Epithelial cell of proximal tubule (primary cell): ENCODE data around the gene RIPK4. TPM values are rescaled to one million over a fixed set of nuclear protein-coding genes. Genes with fewer than 3 reads are reported as not detected.

Experiments
- DNase-seq: peaks from one replicate; pipeline ENCODE4 v3.0.0-alpha.2; 2011; ENCODE audit warnings: low read depth
- H3K4me3 ChIP-seq: 2 replicates; pipeline ENCODE4 v1.5.1; 2011; ENCODE audit warnings: low read depth, mild to moderate bottlenecking, low read length
- total RNA-seq: library from RNA; depleted of rRNA; stranded (reverse); fragments of >200 nt; gene quantifications from 2 replicates; pipeline ENCODE4 v1.2.3, GENCODE V29; 2015
- TF ChIP-seq, protein P1 (sequence below): conservative IDR thresholded peaks from 2 replicates; pipeline ENCODE4 v1.5.1; 2012; ENCODE audit warnings: low read depth, mild to moderate bottlenecking, low read length

RIPK4 gene
- total RNA-seq, 1 donor from 2014 or later: 20.2 TPM

DNA sequence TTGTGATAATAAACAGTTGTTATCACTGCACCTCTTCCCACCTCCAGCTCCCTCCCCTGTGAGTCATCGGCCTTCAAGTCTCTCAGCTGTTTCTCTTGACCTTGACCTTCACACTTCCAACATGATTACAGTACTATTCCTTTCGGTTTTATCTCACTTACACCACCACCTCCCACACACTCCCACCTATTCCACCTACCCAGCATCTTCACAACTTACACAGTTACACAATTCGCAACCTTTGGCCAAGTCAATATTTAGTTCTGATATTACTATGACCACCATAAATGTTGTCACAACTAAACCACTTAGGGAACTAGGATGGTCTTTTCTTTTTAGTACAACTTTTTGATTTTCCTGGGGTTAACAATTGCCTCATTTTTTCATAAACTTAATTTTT, 60.2 kb downstream of the RIPK4 start:
- DNase-seq: no peak
- TF ChIP-seq, protein P1, sequence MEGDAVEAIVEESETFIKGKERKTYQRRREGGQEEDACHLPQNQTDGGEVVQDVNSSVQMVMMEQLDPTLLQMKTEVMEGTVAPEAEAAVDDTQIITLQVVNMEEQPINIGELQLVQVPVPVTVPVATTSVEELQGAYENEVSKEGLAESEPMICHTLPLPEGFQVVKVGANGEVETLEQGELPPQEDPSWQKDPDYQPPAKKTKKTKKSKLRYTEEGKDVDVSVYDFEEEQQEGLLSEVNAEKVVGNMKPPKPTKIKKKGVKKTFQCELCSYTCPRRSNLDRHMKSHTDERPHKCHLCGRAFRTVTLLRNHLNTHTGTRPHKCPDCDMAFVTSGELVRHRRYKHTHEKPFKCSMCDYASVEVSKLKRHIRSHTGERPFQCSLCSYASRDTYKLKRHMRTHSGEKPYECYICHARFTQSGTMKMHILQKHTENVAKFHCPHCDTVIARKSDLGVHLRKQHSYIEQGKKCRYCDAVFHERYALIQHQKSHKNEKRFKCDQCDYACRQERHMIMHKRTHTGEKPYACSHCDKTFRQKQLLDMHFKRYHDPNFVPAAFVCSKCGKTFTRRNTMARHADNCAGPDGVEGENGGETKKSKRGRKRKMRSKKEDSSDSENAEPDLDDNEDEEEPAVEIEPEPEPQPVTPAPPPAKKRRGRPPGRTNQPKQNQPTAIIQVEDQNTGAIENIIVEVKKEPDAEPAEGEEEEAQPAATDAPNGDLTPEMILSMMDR: no peak
- no peak overlapping the region for H3K4me3 ChIP-seq

DNA sequence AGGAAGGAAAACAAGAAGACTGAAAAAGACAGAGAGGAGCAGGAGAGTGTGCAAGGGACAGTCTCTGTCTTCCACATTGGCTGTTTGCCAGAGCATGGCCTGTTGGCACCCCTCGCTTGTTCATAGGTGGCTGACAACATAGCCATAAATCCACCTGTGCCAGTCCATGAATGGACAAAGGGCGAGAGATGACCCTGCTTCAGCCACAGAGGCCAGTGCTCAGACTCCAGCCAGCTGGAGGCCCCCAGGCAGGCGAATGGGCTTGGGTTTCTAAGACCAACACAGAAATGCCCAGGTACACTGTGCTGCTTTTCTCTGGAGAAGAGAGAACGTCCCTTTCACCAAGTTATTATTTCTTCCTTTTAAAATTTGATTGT, 60.6 kb downstream of the RIPK4 start:
- H3K4me3 ChIP-seq: no peak overlapping the region
- TF ChIP-seq, protein P1: no peak
- no peak for DNase-seq

DNA sequence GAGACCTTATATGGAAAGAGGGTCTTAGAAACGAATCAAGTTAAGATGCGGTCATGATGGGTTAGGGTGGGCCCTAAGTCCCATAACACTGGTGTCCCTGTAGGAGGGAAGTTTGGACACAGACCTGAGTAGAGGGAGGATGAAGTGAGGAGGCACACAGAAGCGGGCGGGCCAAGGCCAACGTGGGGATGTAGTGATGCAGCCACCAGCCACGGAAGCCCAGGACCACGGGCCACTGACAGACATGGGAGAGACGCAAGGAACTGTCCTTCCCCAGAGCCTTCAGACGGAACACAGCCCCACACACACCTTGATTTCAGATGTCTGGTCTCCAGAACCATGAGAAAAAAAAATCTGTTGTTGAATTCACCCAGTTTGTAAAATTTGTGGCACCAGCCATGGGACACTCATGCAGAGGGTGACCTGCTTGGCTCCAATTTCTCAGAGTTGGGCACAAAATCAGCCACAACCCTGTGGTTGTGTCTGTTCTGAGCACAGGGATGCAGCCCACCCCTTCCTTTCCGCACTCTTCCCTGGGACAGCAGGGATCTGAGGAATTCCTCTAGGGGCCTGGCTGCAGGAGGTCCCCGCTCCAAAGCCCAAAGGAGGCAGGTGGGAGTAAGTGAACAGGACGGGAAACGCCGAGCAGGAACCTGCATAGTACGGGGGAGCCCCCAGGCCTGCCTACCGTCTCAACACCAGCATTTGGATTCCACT, 61.1 kb downstream of the RIPK4 start:
- no peak for DNase-seq
- no peak overlapping the region for H3K4me3 ChIP-seq
- TF ChIP-seq, protein P1: no peak

DNA sequence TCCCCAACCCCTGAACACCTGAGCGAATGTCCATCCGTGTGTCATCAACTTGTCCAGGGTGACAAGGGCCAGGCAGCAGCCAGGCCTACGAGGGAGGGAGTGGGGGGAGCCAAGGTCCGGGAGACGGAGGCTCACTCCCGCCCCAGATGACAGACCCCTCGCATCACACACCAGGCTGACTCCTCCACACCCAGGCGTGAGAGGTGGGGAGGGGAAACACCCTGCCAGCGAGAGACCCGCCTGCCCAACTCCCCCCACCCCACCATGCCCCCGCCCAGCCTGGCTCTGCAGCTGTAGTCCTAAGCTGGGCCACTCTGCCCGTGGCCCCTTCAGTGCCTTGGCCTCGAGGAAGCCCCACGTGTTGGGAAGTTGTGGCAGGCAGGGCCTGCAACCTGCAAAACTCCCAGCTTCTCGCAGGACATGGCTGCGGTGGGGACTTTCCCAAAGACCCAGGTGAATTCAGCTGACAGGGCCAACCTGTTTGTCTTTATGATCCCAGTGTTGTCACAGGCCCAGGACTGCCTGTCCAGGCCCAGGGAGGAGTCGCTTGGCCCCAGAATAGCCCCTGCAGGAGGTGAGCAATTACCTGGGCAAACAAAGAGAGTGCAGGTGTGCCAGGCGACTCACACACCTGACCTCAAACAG, 62.9 kb downstream of the RIPK4 start:
- TF ChIP-seq, protein P1: no peak
- DNase-seq: no peak

DNA sequence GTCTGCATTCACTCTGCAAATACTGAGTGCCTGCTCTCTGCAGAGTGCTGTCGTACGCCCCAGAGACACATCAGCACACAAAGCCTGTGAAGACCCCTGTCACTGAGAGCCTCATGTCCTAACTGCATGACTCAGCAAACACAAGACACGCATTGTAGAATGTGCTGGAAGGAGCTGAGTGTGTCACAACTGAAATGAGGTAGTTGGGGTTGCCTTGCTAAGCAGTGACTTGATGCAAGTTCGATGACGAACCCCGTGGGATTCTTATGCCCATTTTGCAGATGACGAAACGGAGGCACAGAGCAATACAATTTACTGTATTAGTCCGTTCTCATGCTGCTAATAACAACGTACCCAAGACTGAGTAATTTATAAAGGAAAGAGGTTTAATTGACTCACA, 65.1 kb downstream of the RIPK4 start:
- DNase-seq: no peak
- TF ChIP-seq, protein P1: no peak

More for the DNA sequence above, 62.9 kb downstream of the RIPK4 start:
- H3K4me3 ChIP-seq: no peak overlapping the region

DNA sequence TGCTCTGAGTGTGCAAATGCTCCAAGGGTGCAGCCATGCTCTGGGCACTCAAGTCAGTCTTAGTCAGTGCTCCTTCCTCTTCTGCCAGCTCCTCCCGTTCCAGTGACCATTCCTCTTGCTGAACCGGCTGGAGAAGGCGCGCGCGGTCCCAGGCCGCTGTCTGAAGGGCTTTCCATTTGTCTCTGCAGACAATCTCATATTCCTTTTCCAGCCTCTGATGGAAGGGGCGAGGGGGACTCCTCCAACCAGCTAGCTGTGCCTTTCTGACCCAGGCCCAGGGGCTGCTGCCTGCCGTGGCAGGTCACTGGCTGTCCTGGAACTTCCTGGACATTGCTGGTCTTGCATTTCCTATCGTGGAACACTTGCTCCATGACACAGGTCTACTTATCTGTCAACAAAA, 67.5 kb downstream of the RIPK4 start:
- TF ChIP-seq, protein P1: no peak
- H3K4me3 ChIP-seq: no peak overlapping the region
- DNase-seq: no peak

More for the DNA sequence above, 65.1 kb downstream of the RIPK4 start:
- H3K4me3 ChIP-seq: no peak overlapping the region
